Kidney glomerular epithelial cell (primary cell): Measurements from ENCODE around the gene CACNG5.

Source experiments
- DNase-seq: peaks from one replicate; lab custom pipeline; 2025; lab: John Stamatoyannopoulos, UW

The CACNG5 gene, protein sequence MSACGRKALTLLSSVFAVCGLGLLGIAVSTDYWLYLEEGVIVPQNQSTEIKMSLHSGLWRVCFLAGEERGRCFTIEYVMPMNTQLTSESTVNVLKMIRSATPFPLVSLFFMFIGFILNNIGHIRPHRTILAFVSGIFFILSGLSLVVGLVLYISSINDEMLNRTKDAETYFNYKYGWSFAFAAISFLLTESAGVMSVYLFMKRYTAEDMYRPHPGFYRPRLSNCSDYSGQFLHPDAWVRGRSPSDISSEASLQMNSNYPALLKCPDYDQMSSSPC

DNA sequence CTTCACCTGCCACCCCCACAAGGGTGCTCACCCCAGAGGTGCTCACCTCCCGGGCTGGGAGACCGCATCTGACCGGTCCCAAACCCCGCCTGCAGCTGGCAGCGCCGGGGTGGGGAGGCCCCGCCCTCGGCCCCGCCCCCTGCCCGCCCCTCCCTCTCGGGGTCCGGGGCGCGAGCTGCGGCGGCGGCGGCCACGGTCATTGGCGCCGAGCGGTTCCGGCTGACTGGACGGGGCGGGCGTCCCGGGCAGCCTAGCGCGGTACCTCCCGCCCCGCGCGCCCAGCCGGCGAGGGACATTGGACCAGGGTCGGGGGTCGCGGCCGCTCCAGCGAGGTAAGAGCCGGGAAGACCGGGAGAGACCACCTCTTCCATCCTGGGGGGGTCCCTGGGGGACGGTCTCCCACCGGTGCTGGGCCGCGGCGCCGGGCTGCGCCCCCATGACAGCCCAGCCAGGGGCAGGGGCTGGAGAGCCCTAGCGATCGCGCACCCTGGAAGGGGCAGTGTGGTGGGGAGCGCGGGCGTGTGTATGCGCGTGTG, at the start of gene CACNG5:
CACNG5 (plus strand) TSS at position 199 of the 536 bp plus-strand sequence. CDS start 42,216 bp downstream, outside the sequence.
- no peak for DNase-seq

DNA sequence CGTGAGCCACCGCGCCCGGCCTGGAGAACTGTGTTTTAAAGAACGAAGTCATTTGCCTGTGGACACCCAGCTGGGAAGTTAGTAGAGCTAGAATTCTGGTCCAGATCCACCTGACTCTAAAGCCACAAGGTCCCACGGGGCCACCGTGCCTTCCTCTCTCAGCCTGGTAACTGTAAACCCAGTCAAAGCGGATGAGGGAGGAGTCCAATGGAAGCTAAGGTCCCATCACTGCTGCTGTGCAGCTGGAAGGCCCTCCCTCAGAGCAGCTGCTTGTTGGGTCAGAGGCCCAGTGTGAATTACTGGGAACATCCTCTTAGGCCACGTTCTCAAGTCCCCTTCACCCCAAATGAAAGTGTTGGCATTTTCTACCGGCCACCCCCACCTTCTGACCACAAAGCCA, 48.8 kb upstream of the CACNG5 start:
- no peak for DNase-seq

DNA sequence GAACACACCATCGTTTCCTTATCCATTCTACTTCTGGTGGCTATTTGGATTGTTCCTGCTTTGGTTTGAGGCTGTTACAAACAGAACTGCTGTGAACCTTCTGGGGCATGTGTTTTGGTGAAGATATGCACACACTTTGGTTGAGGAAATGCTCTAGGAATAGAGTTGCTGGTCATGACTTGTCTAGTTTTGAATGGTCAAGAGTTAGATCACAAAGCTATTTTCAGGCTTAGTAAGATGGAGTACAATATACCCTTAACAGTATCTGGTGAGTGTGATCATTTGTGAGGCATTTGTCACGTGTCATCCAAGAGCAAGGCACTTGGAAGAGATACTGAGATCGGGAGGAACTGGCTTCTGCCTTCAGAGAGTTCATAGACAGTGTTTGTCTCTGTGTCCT, 47.0 kb upstream of the CACNG5 start:
- no peak for DNase-seq

- DNase-seq: no peak
Observed at GRCh38 chr17:66789093-66789492, 45.8 kb upstream of the CACNG5 start.

- DNase-seq: no peak
Observed at GRCh38 chr17:66789961-66790437, 44.9 kb upstream of the CACNG5 start.

DNA sequence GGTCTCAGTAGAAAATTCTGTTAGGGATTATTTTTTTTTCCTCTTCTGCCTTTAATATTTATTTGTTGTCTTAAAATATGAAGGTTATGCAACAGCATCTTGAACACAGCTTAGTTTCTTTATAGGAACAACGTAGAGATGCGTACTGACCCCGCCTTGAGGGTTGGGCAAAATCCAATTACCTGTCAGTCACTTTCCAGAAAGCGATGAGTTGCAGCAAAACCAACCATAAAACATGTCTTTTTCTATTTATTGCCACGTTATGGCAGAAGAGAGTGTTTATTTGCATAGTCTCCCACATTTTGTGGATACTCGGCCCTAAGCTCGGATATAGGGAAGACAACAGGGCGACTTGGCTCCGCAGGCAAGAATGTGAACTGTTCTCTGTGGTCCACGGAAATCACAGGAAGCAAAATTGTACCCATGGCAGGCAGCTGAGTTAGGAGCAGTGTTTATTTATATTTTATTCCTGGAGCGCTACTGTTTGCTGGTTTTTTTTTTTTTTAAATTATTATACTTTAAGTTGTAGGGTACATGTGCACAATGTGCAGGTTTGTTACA, 44.3 kb upstream of the CACNG5 start:
- DNase-seq: no peak

- no peak for DNase-seq
Observed at GRCh38 chr17:66791347-66791746, 43.6 kb upstream of the CACNG5 start.

DNA sequence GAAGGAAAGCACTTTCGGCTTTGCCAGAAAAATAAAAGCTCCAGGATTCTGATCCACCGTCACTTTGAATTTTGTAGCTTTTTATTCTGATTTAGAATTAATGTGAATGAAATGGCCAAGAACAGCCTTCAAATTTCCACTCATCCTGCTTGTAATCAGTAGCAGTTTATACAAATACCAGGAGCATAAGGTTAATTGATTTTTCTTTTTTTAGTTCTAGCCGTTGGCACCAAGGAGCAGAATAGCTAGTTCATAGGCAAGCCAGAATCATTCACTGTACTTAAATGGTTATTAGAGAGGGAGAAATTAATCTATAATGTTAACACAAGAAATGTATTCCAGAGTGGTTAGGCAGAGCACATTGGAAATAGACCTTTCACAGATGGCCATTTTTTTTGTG, 41.1 kb upstream of the CACNG5 start:
- no peak for DNase-seq

DNA sequence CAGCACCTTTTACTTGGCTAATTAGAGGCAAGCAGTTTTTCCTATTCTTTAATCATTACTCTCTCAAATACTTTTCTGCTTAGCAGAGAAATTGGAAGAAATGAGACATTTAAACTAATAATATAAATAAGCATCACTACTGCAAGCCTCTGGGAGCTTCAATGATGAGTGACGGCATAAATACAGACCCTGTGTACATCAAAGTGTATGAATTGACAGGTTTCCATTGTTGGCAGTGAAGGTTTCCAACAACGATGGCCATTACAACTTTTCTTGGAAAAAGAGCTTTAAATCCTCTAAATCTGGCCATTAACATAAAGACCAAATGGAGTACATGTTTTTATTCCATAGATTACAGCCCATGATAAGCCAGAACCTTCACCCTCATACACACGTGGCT, 39.4 kb upstream of the CACNG5 start:
- DNase-seq: no peak

DNA sequence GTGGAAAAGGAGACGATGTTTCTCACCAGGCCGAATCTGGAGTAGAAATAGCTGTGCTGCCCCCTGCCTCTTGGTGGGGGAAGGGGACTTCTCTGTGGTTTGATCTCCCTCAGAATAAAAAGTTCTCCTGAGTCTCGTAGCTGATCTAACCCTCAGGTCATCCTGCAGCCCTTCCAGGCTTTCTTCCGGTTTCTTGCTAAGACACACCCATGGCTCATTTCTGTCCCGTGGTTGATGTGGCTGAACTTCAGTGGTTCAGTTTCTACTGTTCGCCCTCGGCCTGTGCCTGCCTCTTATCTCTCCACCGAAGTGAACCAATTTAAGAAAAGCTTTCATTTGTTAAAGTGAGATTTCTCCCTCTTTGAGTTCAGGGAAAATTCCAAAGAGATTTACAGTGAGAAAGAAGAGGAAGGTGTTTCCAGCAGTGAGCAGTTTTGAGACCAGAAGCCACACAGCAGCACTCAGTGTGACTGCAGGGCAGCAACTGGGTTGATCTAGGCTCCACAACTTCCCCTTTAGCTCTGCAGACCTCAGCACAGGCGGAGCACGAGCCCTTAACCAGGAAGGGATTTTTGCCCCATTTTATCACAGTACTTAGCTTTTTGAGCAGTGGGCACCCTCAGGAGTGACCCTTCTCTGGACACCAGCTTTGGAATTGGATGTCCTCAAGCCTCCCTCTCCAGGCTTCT, 34.9 kb upstream of the CACNG5 start:
- DNase-seq: no peak

- no peak for DNase-seq
Observed at GRCh38 chr17:66803474-66803951, 31.4 kb upstream of the CACNG5 start.

DNA sequence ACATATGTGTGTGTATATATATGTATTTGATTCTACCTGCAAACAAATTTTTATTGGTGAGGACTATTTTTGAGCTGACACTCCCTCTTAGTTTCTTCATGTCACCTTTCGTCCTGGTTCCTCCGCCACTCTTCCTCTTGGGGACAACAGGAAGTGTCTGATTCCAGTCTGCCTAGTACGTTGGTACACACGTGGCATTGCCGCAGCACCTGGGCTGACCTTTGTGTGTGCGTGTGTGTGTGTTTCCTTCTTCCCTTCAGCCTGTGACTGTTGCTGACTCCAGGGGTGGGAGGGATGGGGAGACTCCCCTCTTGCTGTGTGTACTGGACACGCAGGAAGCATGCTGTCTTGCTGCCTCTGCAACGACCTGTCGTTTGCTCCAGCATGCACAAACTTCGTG, 29.4 kb upstream of the CACNG5 start:
- no peak for DNase-seq

GRCh38 chr17:66807182-66807581, 27.7 kb upstream of the CACNG5 start:
- DNase-seq: no peak

DNA sequence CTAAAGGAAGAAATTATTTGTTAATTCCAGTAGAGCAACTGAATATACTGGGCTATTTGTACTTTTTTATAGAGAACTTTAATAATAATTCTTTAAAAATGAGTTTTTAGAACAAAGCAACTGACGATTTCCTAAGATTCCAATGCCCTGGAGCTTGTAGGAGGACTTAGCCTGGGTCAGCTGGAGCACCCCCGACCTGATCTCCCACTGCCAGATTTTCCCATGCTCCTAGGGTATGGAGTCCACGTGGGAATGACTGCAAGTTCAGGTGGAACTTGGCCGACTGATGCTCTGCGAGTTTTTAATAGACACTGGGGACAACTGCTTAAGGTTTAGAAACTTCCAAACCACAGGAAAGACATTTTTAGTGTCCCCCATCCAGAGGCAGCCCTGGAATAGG, 25.5 kb upstream of the CACNG5 start:
- no peak for DNase-seq

GRCh38 chr17:66810951-66811682, 23.8 kb upstream of the CACNG5 start:
- DNase-seq: no peak

DNA sequence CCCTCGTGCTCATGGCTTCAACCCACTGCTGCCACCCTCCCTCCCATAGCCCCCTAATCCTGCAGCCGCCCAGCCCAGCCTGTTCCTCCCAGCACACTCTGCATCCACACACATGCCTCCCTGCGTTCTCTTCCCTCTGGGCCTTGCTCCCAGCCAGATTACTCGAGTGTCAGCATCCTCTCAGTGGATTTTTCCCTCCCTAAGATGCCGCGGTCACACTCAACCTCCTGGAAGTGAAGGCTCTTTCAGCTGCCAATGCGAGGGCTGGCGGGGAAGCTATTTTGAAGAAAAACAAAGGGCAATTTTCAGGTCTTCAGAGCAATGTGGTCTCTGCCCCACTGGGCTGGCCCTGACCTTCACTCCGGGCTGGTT, 23.2 kb upstream of the CACNG5 start:
- no peak for DNase-seq

DNA sequence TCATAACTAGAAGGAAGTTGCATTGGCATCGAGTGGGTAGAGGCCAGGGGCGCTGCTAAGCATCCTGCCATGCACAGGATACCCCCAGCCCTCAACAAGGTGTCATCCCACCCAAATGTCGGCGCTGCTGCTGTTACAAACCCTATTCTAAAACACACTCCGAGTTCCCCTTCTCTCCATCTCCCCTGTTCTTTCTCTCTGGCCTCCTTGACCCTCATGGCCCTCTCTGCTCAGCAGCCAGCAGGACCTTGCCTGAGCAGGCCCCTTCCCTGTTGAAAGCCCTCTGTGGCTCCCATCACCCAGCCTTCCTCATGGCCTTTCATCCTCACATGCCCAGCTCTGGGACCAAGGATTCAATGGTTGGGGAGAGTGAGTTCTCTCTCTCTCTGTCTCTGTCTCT, 22.3 kb upstream of the CACNG5 start:
- DNase-seq: no peak

DNA sequence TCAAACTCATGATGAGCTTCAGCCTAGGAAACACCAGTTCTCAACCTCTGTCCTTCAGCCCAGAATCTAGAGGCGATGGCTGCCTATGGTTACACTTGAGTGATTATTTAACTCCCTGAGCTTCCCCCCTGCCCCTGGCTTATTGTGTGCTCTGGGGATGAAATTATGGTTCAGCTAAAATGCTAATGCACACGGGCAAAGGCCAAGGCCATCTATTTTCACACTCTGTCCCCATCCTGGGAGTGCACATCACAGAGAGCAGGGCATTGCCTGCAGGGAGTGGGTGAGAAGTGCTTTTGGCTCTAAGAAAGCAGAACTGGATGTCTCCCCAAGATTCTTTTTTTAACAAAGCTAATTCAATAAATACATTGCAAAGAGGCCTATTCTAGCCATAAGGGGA, 21.6 kb upstream of the CACNG5 start:
- DNase-seq: no peak

DNA sequence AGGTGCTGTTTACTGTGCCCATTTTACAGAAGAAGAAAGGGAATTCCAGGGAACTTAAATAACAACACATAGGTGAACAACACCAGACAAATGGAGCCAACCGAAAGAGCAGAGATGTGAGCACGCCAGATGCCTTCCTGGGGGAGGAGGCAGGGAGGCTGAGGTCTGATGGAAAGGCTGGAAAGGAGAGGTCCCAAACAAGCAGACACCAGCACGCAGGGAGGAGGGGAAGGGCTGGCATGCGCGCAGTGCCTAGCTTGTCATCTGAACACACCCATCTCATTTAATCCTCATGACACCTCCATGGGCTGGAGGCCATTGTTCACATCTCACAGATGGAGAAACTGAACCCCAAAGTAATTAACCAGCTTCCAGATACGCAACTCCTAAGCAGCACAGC, 20.9 kb upstream of the CACNG5 start:
- no peak for DNase-seq

DNA sequence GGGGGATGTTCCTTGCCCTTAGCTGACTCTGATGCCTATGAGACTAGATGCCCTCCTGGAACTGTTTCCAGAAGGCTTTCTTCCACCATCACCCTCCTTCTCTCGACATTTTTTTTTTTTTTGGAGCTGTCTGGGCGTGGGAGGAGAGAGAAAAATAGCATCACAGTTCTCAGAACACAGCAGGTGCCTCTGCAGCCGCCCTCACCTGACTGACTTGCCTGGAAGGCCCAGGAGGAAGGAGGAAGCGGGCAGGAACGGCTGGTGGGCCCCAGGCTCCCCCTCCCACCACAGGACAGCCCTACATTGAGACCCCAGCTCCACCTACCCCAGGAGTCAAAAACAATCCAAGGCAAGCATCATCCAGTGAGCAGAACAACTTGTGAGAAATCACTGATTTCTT, 20.3 kb upstream of the CACNG5 start:
- DNase-seq: no peak

GRCh38 chr17:66817750-66818149, 17.2 kb upstream of the CACNG5 start:
- no peak for DNase-seq

- DNase-seq: no peak
Observed at GRCh38 chr17:66819466-66819865, 15.5 kb upstream of the CACNG5 start.
